Panc1 (cell line): ENCODE measurements around the gene DUSP8. TPM values are rescaled to one million over a fixed set of nuclear protein-coding genes. Genes with fewer than 3 reads are reported as not detected.

Experiments
- ATAC-seq: fragments of 200-7000 bp; cut with Tn5 transposase; 2 replicates; pipeline ENCODE4 v1.9.1; 2020; ENCODE audit warnings: mild to moderate bottlenecking, moderate library complexity
- BruUV-seq: library from RNA; stranded (reverse); fragments of 400-500 nt; replicated peaks from 2 replicates; lab custom pipeline; 2021; lab: Mats Ljungman, UMichigan
- CTCF ChIA-PET: fragments of 300-600 bp; sonication (Branson Sonifier 250); formaldehyde crosslinking; loops from one replicate; lab custom pipeline; 2022; ENCODE audit warnings: antibody characterized with exemption; lab: Charles Lee
- POLR2A ChIA-PET: fragments of 300-600 bp; sonication (Branson Sonifier 250); formaldehyde crosslinking; loops from one replicate; lab custom pipeline; 2022; ENCODE audit warnings: antibody characterized with exemption; lab: Charles Lee
- DNase-seq: peaks from one replicate; pipeline ENCODE4 v3.0.0-alpha.2; 2010; ENCODE audit warnings: low read depth, low spot score
- H3K27ac ChIP-seq: 2 replicates; pipeline ENCODE4 v1.5.1; 2011; ENCODE audit warnings: mild to moderate bottlenecking, low read length, inconsistent platforms
- H3K27me3 ChIP-seq: fragments of 200-500 bp; sonication (Bioruptor generic); 2 replicates; pipeline ENCODE4 v1.6.0; 2014; ENCODE audit warnings: low read length, inconsistent platforms; ENCODE audit not compliant: control insufficient read depth, insufficient read depth
- H3K36me3 ChIP-seq: fragments of 200-500 bp; sonication (Bioruptor generic); 2 replicates; pipeline ENCODE4 v1.5.1; 2014; ENCODE audit warnings: inconsistent platforms, mild to moderate bottlenecking, low read length, moderate library complexity; ENCODE audit not compliant: control insufficient read depth, insufficient read depth
- H3K4me1 ChIP-seq: 2 replicates; pipeline ENCODE4 v1.5.1; 2011; ENCODE audit warnings: inconsistent platforms, mild to moderate bottlenecking, low read length, moderate library complexity; ENCODE audit not compliant: control insufficient read depth, insufficient read depth
- H3K4me3 ChIP-seq, 2 experiments: 2 replicates each; pipeline ENCODE4 v1.5.1; 2011 to 2012; ENCODE audit warnings: low read depth in 2 of 2, low read length in 2 of 2, mild to moderate bottlenecking in 2 of 2, inconsistent platforms in 1 of 2, moderate library complexity in 1 of 2
- H3K9me3 ChIP-seq: fragments of 200-500 bp; sonication (Bioruptor generic); 2 replicates; pipeline ENCODE4 v1.5.1; 2014; ENCODE audit warnings: low read depth, mild to moderate bottlenecking, inconsistent platforms, low read length, moderate library complexity; ENCODE audit not compliant: control insufficient read depth, insufficient read depth
- POLR2AphosphoS5 ChIP-seq: IDR thresholded peaks from 2 replicates; pipeline ENCODE4 v1.6.1; 2012; ENCODE audit warnings: mild to moderate bottlenecking, low read depth, low read length, moderate library complexity
- SIN3A ChIP-seq: IDR thresholded peaks from 2 replicates; pipeline ENCODE4 v1.6.1; 2012; ENCODE audit warnings: low read depth, mild to moderate bottlenecking, low read length, moderate library complexity, borderline replicate concordance; ENCODE audit not compliant: insufficient read depth
- TCF7L2 ChIP-seq: IDR thresholded peaks from 2 replicates; pipeline ENCODE4 v1.6.1; 2011; ENCODE audit warnings: mild to moderate bottlenecking, low read depth, low read length, inconsistent platforms
- in situ Hi-C: cut with HindIII; loops from 2 replicates; pipeline ENCODE4 v1.10.0; 2016; ENCODE audit warnings: low sequenced_read_pairs, low pct_unique_long_range_greater_than_20kb
- intact Hi-C: fragments of 100-400 bp; cut with micrococcal nuclease; formaldehyde crosslinking; loops from one replicate; pipeline ENCODE4 v1.10.0; 2022; ENCODE audit not compliant: unreplicated experiment
- total RNA-seq: library from RNA; stranded (reverse); gene quantifications from one replicate; pipeline ENCODE4 v1.2.1, GENCODE V29; 2021; ENCODE audit not compliant: unreplicated experiment
- TF ChIP-seq, protein P1 (sequence below): fragments of 450-650 bp; IDR thresholded peaks from 2 replicates; pipeline ENCODE4 v1.5.1; 2017; ENCODE audit warnings: mild to moderate bottlenecking
- TF ChIP-seq, protein P2 (sequence below), 2 experiments: IDR thresholded peaks; 2 replicates each; pipeline ENCODE4 v1.6.1; 2011 to 2012; ENCODE audit warnings: low read depth in 2 of 2, control low read depth in 1 of 2, low read length in 1 of 2, mild to moderate bottlenecking in 1 of 2, moderate library complexity in 1 of 2; ENCODE audit not compliant: insufficient read depth in 1 of 2

The DUSP8 gene
- total RNA-seq, 1 experiment from 2014 or later = 5.5 TPM

DNA sequence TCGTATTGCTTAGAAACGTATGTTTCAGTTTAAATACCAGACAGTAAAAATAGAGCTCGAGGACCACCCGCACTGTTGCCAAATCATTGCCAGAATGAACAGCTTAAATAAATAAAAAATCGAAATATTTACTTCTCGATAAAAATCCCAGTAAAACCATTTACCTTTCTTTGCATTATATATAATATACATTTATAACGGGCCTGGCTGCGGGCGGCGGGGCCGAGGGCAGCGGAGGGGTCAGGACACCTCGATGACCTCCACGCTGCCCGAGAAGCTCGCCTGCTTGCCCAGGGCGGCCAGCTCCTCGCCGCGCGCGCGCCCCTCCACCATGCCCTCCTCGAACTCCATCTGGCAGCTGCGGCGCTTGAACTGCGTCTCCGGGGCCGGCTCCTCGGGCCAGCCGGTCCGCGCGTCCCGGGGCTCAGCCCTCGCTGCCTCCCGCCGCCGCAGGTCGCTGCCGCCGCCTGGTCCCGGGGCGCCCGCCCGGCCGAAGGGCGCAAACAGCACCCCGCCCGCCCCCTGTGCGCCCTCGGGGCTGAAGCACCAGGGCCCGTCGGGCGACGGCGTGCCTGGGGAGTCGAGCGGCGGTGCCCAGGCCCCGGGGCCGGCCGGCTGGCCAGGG lies 15.7 kb downstream of the DUSP8 start:
- ChIA-PET POLR2A (interaction anchor here (0.7 kb wide), 1 partner anchor 268 kb away, joined by 4 read pairs; no protein-coding TSS in a partner anchor), CTCF (interaction anchor here (1.3 to 1.7 kb wide), 3 partner anchors 10 to 18 kb away, joined by 3 to 8 read pairs (median 7); no protein-coding TSS in a partner anchor)
- BruUV-seq = no TSS peak
- Histone ChIP-seq H3K4me3 (no peak overlapping the region), H3K9me3 (no peaks in the 10 kb centered on the region), H3K27me3 (no peaks in the 10 kb centered on the region), H3K36me3 (no peaks in the 10 kb centered on the region), H3K4me1 (peaks cover 17% of the 10 kb centered on the region), H3K27ac (no peak overlapping the region)
- DNase-seq = no peak
- in situ Hi-C loops (no loop called here), intact Hi-C loops (no loop called here)
- TF ChIP-seq SIN3A (no peak), POLR2AphosphoS5 (no peak), TCF7L2 (no peak)
- TF ChIP-seq, protein P1, sequence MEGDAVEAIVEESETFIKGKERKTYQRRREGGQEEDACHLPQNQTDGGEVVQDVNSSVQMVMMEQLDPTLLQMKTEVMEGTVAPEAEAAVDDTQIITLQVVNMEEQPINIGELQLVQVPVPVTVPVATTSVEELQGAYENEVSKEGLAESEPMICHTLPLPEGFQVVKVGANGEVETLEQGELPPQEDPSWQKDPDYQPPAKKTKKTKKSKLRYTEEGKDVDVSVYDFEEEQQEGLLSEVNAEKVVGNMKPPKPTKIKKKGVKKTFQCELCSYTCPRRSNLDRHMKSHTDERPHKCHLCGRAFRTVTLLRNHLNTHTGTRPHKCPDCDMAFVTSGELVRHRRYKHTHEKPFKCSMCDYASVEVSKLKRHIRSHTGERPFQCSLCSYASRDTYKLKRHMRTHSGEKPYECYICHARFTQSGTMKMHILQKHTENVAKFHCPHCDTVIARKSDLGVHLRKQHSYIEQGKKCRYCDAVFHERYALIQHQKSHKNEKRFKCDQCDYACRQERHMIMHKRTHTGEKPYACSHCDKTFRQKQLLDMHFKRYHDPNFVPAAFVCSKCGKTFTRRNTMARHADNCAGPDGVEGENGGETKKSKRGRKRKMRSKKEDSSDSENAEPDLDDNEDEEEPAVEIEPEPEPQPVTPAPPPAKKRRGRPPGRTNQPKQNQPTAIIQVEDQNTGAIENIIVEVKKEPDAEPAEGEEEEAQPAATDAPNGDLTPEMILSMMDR = no peak
- TF ChIP-seq, protein P2, sequence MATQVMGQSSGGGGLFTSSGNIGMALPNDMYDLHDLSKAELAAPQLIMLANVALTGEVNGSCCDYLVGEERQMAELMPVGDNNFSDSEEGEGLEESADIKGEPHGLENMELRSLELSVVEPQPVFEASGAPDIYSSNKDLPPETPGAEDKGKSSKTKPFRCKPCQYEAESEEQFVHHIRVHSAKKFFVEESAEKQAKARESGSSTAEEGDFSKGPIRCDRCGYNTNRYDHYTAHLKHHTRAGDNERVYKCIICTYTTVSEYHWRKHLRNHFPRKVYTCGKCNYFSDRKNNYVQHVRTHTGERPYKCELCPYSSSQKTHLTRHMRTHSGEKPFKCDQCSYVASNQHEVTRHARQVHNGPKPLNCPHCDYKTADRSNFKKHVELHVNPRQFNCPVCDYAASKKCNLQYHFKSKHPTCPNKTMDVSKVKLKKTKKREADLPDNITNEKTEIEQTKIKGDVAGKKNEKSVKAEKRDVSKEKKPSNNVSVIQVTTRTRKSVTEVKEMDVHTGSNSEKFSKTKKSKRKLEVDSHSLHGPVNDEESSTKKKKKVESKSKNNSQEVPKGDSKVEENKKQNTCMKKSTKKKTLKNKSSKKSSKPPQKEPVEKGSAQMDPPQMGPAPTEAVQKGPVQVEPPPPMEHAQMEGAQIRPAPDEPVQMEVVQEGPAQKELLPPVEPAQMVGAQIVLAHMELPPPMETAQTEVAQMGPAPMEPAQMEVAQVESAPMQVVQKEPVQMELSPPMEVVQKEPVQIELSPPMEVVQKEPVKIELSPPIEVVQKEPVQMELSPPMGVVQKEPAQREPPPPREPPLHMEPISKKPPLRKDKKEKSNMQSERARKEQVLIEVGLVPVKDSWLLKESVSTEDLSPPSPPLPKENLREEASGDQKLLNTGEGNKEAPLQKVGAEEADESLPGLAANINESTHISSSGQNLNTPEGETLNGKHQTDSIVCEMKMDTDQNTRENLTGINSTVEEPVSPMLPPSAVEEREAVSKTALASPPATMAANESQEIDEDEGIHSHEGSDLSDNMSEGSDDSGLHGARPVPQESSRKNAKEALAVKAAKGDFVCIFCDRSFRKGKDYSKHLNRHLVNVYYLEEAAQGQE (IDR thresholded peaks at IDR 0.05; ENCODE audit: insufficient read depth in 1 of 2, low read depth in 2 of 2, low read length in 1 of 2) = no peak
- ATAC-seq = no peak

DNA sequence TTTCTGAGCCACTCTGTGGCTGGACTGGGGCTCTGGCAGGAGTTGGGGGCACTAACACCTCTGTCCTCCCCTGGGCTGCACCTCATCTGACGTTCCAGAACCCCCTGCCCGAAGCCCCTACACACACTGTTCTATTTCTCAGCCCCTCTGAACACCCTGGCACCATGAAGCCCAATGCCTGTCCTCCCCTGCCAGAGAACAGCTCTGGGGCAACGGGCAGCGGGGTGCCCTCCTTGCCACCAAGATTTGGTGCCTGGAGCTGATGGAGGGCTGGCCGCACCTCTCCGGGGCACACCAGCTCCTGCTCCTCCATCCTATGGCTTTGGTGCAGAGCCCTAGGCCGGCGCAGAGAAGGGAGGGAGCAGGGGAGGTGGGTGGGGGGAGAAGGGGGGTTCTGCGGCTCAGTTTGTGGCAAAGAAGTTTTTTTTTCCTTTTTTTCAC lies 16.3 kb downstream of the DUSP8 start:
- intact Hi-C loops (no loop called here), in situ Hi-C loops (no loop called here)
- TF ChIP-seq TCF7L2 (no peak), POLR2AphosphoS5 (no peak), SIN3A (no peak)
- TF ChIP-seq, protein P2 (IDR thresholded peaks at IDR 0.05; ENCODE audit: insufficient read depth in 1 of 2, low read depth in 2 of 2, low read length in 1 of 2) = no peak
- TF ChIP-seq, protein P1 = no peak
- Histone ChIP-seq H3K36me3 (no peaks in the 10 kb centered on the region), H3K9me3 (no peaks in the 10 kb centered on the region), H3K4me1 (peaks cover 17% of the 10 kb centered on the region), H3K27ac (no peak overlapping the region), H3K4me3 (no peak overlapping the region), H3K27me3 (no peaks in the 10 kb centered on the region)
- CTCF ChIA-PET = interaction anchor here (1.1 to 1.7 kb wide), 4 partner anchors 9 to 19 kb away, joined by 3 to 8 read pairs (median 5); no protein-coding TSS in a partner anchor
- ATAC-seq = no peak
- no TSS peak for BruUV-seq
- POLR2A ChIA-PET = interaction anchor here (0.7 kb wide), 1 partner anchor 268 kb away, joined by 4 read pairs; no protein-coding TSS in a partner anchor
- no peak for DNase-seq
